ENCODE measurements around the gene LRRC8D. TPM values are rescaled to one million over a fixed set of nuclear protein-coding genes. Genes with fewer than 3 reads are reported as not detected.
A peak's percentile ranks its signal among the peaks of the same experiment; 100 is the strongest.

The LRRC8D gene
- total and polyA plus RNA-seq, 2 experiments from 2014 or later: 23.6 to 48.8 TPM

GRCh38 chr1:89837036-89837481 lies 16.2 kb downstream of the LRRC8D start:
- Histone ChIP-seq H3K79me2 (replicated peaks; ENCODE audit: insufficient read depth) (peaks cover 89% of the 10 kb centered on the region), H2AFZ (no peak overlapping the region), H3K27ac (ENCODE audit: low read depth) (peak overlapping the region; percentile 52), H3K27me3 (ENCODE audit: insufficient read depth) (no peaks in the 10 kb centered on the region), H4K20me1 (replicated peaks; ENCODE audit: insufficient read depth) (peaks cover 12% of the 10 kb centered on the region; the same call in 1 of the 2 replicates), H3K4me3 (peak overlapping the region; percentile 25; the same call in 1 of the 2 replicates), H3K4me1 (ENCODE audit: insufficient read depth) (peaks cover 88% of the 10 kb centered on the region), H3K4me2 (peak overlapping the region; percentile 68), H3F3A (replicated peaks; ENCODE audit: low read depth) (no peaks in the 10 kb centered on the region), H3K36me3 (ENCODE audit: insufficient read depth) (no peaks in the 10 kb centered on the region), H3K9me2 (ENCODE audit: insufficient read depth) (no peaks in the 10 kb centered on the region)
- peak overlapping the region; percentile 52 for H3K27ac Mint-ChIP-seq
- DNase-seq (ENCODE audit: low spot score) (peak; percentile 78), ATAC-seq (peak; percentile 76)
- TF ChIP-seq ZNF462 (CRISPR knock-in tag; IDR thresholded peaks at IDR 0.05) (no peak), EZH2 (IDR thresholded peaks at IDR 0.05; ENCODE audit: low read depth, unreplicated experiment) (no peak), JUNB (IDR thresholded peaks at IDR 0.05; ENCODE audit: unreplicated experiment) (no peak), ZNF114 (CRISPR knock-in tag; IDR thresholded peaks at IDR 0.05) (no peak), NANOG (IDR thresholded peaks at IDR 0.05; ENCODE audit: borderline replicate concordance) (no peak), POLR2AphosphoS5 (IDR thresholded peaks at IDR 0.05; ENCODE audit: low read depth) (no peak), ZNF331 (CRISPR knock-in tag; IDR thresholded peaks at IDR 0.05; ENCODE audit: low read depth) (no peak), REST (IDR thresholded peaks at IDR 0.05; ENCODE audit: unreplicated experiment) (no peak), ETS1 (IDR thresholded peaks at IDR 0.05) (no peak), CREB1 (CRISPR knock-in tag; IDR thresholded peaks at IDR 0.05; ENCODE audit: low read depth) (no peak), STAT1 (IDR thresholded peaks at IDR 0.05; ENCODE audit: unreplicated experiment) (no peak), EZH2phosphoT487 (IDR thresholded peaks at IDR 0.05; ENCODE audit: unreplicated experiment) (no peak)
- peaks cover 7% of the 10 kb centered on the region for H3K27me3 Mint-ChIP-seq (ENCODE audit: insufficient read depth, low read depth, poor library complexity)
- no peaks in the 10 kb centered on the region for H3K9me3 Mint-ChIP-seq
- H3K4me3 Mint-ChIP-seq: peak overlapping the region; percentile 58
- peaks cover 88% of the 10 kb centered on the region for H3K4me1 Mint-ChIP-seq
- H3K36me3 Mint-ChIP-seq (ENCODE audit: low read depth): no peaks in the 10 kb centered on the region
